Endometrial microvascular endothelial cells (primary cell): Measurements from ENCODE around the gene PPP1CB. TPM values are rescaled to one million over a fixed set of nuclear protein-coding genes. Genes with fewer than 3 reads are reported as not detected.

Source experiments
- in situ Hi-C: cut with HindIII; loops from 2 replicates; pipeline ENCODE4 v1.10.0; 2017; ENCODE audit warnings: low sequenced_read_pairs, low pct_unique_long_range_greater_than_20kb; ENCODE audit errors: inconsistent ontology term
- total RNA-seq: library from RNA; depleted of rRNA; stranded (reverse); fragments of >200 nt; gene quantifications from one replicate; pipeline ENCODE4 v1.2.3, GENCODE V29; 2015; ENCODE audit errors: inconsistent ontology term

The PPP1CB gene
- total RNA-seq, 1 donor from 2014 or later = 112 TPM

DNA sequence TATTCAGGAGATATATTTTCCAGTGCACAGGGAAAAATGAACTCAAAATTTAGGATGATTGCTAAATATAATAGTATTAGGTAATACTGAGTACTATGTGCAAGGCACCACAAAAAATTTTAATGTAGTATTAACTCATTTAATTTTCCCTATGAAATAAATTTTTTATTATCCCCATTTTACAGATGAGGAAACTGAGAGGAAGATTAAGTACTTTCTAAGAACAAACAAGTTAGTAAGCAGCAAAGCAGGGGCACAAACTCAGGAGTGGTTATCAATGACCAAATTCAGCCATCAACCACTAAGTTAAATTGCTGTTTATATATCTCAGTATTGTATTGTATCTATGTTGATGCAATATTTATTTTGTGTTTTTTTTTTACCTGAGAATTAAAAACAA is 73.2 kb downstream of the PPP1CB start:
- in situ Hi-C loops = no loop called here

DNA sequence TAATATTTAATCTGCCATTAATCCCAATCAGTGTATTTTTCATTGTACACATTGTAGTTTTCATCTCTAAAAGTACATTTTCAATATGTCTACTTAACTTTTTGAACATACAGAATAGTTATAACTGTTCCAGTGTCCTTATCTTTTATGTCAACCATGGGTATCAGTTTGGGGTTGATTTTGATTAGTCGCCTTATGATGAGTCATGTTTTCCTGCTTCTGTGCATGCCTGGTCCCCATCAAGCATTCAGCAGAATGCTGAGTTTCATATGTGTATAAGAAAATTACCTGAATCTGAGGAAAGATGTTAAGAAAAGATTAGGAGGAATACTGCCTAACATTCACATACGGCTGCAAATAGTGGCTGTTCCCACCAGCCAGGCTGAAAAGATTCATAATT is 76.8 kb downstream of the PPP1CB start:
- in situ Hi-C loops = no loop called here

DNA sequence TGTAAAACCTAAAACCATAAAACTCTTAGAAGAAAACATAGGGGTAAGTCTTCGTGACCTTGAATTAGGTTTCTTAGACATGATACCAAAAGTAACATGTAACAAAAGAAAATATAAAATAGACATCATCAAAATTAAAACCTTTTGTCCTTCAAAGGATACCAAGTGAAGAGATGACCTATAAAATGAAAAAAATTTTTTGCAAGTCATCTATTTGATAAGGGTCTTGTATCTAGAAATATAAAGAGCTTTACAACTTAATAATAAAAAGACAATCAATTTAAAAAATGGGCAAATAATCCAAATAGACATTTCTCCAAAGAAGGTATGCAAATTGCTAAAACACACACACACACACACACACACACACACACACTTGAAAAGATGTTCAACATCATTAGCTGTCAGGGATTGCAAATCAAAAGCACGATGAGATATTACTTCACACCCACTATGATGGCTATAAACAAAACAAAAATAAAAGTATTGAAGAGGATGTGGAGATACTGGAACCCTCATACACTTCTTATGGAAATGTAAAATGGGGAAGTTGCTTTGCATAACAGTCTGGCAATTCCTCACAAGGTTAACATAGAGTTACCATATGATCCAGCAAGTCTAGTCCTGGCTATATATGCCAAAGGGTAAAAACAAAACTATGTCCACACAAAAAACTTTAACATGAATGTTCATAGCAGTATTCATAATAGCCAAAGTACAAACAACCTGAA is 82.3 kb downstream of the PPP1CB start:
- in situ Hi-C loops = no loop called here

DNA sequence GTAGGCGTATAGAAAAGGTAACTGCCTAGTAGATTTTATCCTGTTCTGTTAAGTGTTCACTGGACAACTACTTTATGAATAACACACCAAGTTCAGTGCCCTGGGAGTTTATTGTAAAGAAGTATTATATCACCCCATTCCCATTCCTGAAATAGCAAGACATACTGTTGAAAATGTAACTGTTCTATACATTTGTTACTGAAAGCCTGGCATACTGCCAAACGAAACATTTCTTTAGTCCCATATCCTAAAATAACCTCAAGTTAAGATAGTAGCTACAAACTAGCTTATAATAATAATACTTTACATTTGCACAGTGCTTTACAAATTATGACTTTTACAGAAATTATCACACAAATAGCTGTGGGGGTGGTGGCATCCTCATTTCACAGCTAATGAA is 84.2 kb downstream of the PPP1CB start:
- in situ Hi-C loops = no loop called here

DNA sequence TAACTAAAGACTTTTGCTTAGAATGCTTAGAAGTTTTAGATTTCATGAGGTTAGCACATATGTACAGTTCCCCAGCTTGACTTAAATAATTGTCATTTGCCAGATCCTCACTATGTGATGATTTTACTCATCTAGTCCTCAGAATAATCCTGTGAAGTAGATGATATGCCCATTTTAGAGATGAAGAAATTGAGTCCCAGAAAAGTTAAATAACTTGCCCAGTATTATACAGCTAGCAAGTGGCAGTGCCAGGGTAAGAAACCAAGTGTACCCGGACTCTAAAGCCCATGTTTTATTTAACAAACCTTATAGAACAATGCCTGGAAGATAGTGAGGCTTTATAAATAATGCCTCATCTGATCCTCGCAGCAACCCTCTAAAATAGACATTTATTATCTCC is 87.3 kb downstream of the PPP1CB start:
- in situ Hi-C loops = no loop called here

DNA sequence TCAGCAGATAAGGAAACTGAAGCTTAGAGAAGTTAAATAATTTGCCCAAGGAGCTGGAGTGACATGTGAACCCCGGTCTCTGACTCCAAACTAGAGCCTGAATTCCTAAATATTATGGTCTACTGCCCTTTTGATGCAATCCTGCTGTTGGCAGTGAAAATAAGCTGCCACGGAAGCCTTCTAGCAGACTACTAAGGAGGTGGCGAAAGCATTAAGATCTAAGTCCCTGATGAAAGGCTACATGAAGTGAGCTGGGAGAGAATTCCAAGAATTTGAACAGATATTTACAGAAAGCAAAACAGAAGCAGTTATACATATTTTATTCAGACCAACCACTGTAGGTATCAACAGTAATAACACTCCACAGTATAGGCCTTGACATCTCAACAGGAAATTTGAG is 90.4 kb downstream of the PPP1CB start:
- in situ Hi-C loops = no loop called here

Other genes starting within 250 kb of the PPP1CB start
- gene SPDYA, start 59.0 kb downstream of the PPP1CB start, total RNA-seq = not detected
- 17.3 TPM for gene TRMT61B, start 118.5 kb downstream of the PPP1CB start, total RNA-seq
- 86.1 TPM for gene WDR43, start 142.8 kb downstream of the PPP1CB start, total RNA-seq
- not detected for gene TOGARAM2, start 229.5 kb downstream of the PPP1CB start, total RNA-seq